A549 treated with AZD9567 at 1 μM for 4 hours (cell line): ENCODE data around the gene PYM1. TPM values are rescaled to one million over a fixed set of nuclear protein-coding genes. Genes with fewer than 3 reads are reported as not detected.

Experiments
- total RNA-seq: library from RNA; stranded (reverse); fragments of 200-300 nt; extraction: Qiagen RNA extraction; gene quantifications from 5 replicates; pipeline ENCODE4 v1.2.3, GENCODE V29; 2022; ENCODE audit not compliant: insufficient read depth

The PYM1 gene
- total RNA-seq, result 38.0 to 46.9 TPM (median 40.9 TPM) in 5 replicates

GRCh38 chr12:55927588-55928502 lies at the start of gene PYM1:
Gene PYM1 (minus strand): TSS chr12:55927894. CDS start chr12:55927761, 133 bp downstream.

GRCh38 chr12:55973599-55974307 lies 46.1 kb upstream of the PYM1 start, which contains the start of gene RAB5B:
Gene RAB5B (plus strand): TSS chr12:55974078. CDS start chr12:55986961, 12,883 bp downstream.

GRCh38 chr12:55966408-55967281 lies 39.0 kb upstream of the PYM1 start, which contains the start of gene CDK2:
Gene CDK2 (plus strand): TSS chr12:55966830. CDS start chr12:55967009, 179 bp downstream.

GRCh38 chr12:55965941-55966407 lies 38.3 kb upstream of the PYM1 start, which contains the start of gene PMEL:
Gene PMEL (minus strand): TSS chr12:55966042. CDS start chr12:55966011, 31 bp downstream.

GRCh38 chr12:55930771-55931316 lies 3.1 kb upstream of the PYM1 start, which contains the start of gene DGKA:
Gene DGKA (plus strand): TSS chr12:55931162. CDS start chr12:55936504, 5,342 bp downstream.

Other genes with a start within 250 kb of the PYM1 start
- 1.2 to 2.1 TPM (median 1.5 TPM) in 4 of 5 replicates, not detected in the other for gene ITGA7, start 220.0 kb downstream of the PYM1 start, total RNA-seq
- 142 to 155 TPM (median 144 TPM) in 5 replicates for gene BLOC1S1, start 211.8 kb downstream of the PYM1 start, total RNA-seq
- 2.0 to 2.7 TPM (median 2.5 TPM) in 4 of 5 replicates, not detected in the other for gene RDH5, start 207.5 kb downstream of the PYM1 start, total RNA-seq
- 645 to 708 TPM (median 655 TPM) in 5 replicates for gene CD63, start 198.9 kb downstream of the PYM1 start, total RNA-seq
- 3.7 to 5.1 TPM (median 4.6 TPM) in 5 replicates for gene GDF11, start 184.8 kb downstream of the PYM1 start, total RNA-seq
- gene SARNP, start 110.2 kb downstream of the PYM1 start, total RNA-seq, result 90.8 to 133 TPM (median 92.8 TPM) in 5 replicates
- gene ORMDL2, start 109.9 kb downstream of the PYM1 start, total RNA-seq, result 100 to 110 TPM (median 108 TPM) in 5 replicates
- 16.2 to 29.2 TPM (median 18.3 TPM) in 5 replicates for gene DNAJC14, start 98.3 kb downstream of the PYM1 start, total RNA-seq
- gene MMP19, start 85.0 kb downstream of the PYM1 start, total RNA-seq, result 0.12 to 0.29 TPM (median 0.20 TPM) in 4 of 5 replicates, not detected in the other
- gene DGKA, start 3.3 kb upstream of the PYM1 start, total RNA-seq, result 16.5 to 52.6 TPM (median 18.3 TPM) in 5 replicates
- gene PMEL, start 38.1 kb upstream of the PYM1 start, total RNA-seq, result 0.73 to 2.4 TPM (median 0.96 TPM) in 5 replicates
- gene CDK2, start 38.9 kb upstream of the PYM1 start, total RNA-seq, result 46.4 to 94.3 TPM (median 55.3 TPM) in 5 replicates
- 27.4 to 34.9 TPM (median 33.8 TPM) in 5 replicates for gene RAB5B, start 46.2 kb upstream of the PYM1 start, total RNA-seq
- gene SUOX, start 69.4 kb upstream of the PYM1 start, total RNA-seq, result 6.4 to 10.7 TPM (median 8.1 TPM) in 5 replicates
- 1.5 to 2.2 TPM (median 1.9 TPM) in 5 replicates for gene IKZF4, start 93.1 kb upstream of the PYM1 start, total RNA-seq
- 460 to 862 TPM (median 750 TPM) in 5 replicates for gene RPS26, start 114.0 kb upstream of the PYM1 start, total RNA-seq
- gene ERBB3, start 152.3 kb upstream of the PYM1 start, total RNA-seq, result 0.93 to 5.5 TPM (median 1.8 TPM) in 5 replicates
- gene PA2G4, start 176.7 kb upstream of the PYM1 start, total RNA-seq, result 280 to 304 TPM (median 287 TPM) in 5 replicates
- 3,768 to 6,003 TPM (median 5,882 TPM) in 5 replicates for gene RPL41, start 188.7 kb upstream of the PYM1 start, total RNA-seq
- 2.7 to 3.5 TPM (median 3.0 TPM) in 5 replicates for gene ZC3H10, start 190.4 kb upstream of the PYM1 start, total RNA-seq
- gene ESYT1, start 200.4 kb upstream of the PYM1 start, total RNA-seq, result 59.9 to 76.2 TPM (median 68.0 TPM) in 5 replicates
- gene MYL6B, start 224.7 kb upstream of the PYM1 start, total RNA-seq, result 45.1 to 79.4 TPM (median 77.9 TPM) in 5 replicates
- 2,096 to 2,356 TPM (median 2,204 TPM) in 5 replicates for gene MYL6, start 230.5 kb upstream of the PYM1 start, total RNA-seq